A549 (cell line): ENCODE measurements around the gene USP44.

Experiments used
- BHLHE40 ChIP-seq: IDR thresholded peaks from 2 replicates; pipeline ENCODE4 v1.6.1; 2012; ENCODE audit warnings: low read depth, low read length, inconsistent platforms
- CHD2 ChIP-seq: fragments of 150-350 bp; IDR thresholded peaks from 2 replicates; pipeline ENCODE4 v1.6.1; 2014; ENCODE audit warnings: low read length; ENCODE audit not compliant: partially characterized antibody
- CHD4 ChIP-seq: fragments of 200-600 bp; sonication (generic); IDR thresholded peaks from 2 replicates; pipeline ENCODE4 v1.6.1; 2016; ENCODE audit warnings: antibody characterized with exemption, mild to moderate bottlenecking, borderline replicate concordance
- ESRRA ChIP-seq: fragments of 150-350 bp; IDR thresholded peaks from 2 replicates; pipeline ENCODE4 v1.6.1; 2014; ENCODE audit warnings: mild to moderate bottlenecking, low read length, borderline replicate concordance
- JUNB ChIP-seq: fragments of >200 bp; sonication (Bioruptor Twin); formaldehyde crosslinking; IDR thresholded peaks from 2 replicates; pipeline ENCODE4 v1.6.1; 2016
- MAFK ChIP-seq: fragments of 450-650 bp; IDR thresholded peaks from 2 replicates; pipeline ENCODE4 v1.6.1; 2014; ENCODE audit not compliant: partially characterized antibody
- NFE2L2 ChIP-seq: fragments of 150-350 bp; conservative IDR thresholded peaks from 2 replicates; pipeline ENCODE4 v1.6.1; 2014; ENCODE audit warnings: low read length
- PHF8 ChIP-seq: fragments of 200-600 bp; sonication (generic); IDR thresholded peaks from 2 replicates; pipeline ENCODE4 v1.6.1; 2016; ENCODE audit warnings: low read depth, mild to moderate bottlenecking, antibody characterized with exemption, moderate library complexity, borderline replicate concordance
- POLR2A ChIP-seq: IDR thresholded peaks from 2 replicates; pipeline ENCODE4 v1.6.1; 2012; ENCODE audit warnings: mild to moderate bottlenecking, low read length
- RFX5 ChIP-seq: fragments of 450-650 bp; IDR thresholded peaks from 2 replicates; pipeline ENCODE4 v1.7.1; 2014; ENCODE audit warnings: antibody characterized with exemption, mild to moderate bottlenecking, moderate library complexity
- SMC3 ChIP-seq: fragments of >200 bp; sonication (Bioruptor Twin); formaldehyde crosslinking; IDR thresholded peaks from 3 replicates; pipeline ENCODE4 v1.6.1; 2018; ENCODE audit warnings: inconsistent platforms
- TF ChIP-seq, protein P1 (sequence below): fragments of >200 bp; sonication (Bioruptor Twin); formaldehyde crosslinking; IDR thresholded peaks from 3 replicates; pipeline ENCODE4 v1.5.1; 2016
- TF ChIP-seq, protein P2 (sequence below): fragments of 150-350 bp; IDR thresholded peaks from 2 replicates; pipeline ENCODE4 v1.6.1; 2014; ENCODE audit warnings: low read depth, mild to moderate bottlenecking, low read length
- TF ChIP-seq, protein P3 (sequence below): fragments of 200-600 bp; sonication (generic); IDR thresholded peaks from 2 replicates; pipeline ENCODE4 v1.6.1; 2016; ENCODE audit warnings: antibody characterized with exemption, mild to moderate bottlenecking, moderate library complexity

DNA sequence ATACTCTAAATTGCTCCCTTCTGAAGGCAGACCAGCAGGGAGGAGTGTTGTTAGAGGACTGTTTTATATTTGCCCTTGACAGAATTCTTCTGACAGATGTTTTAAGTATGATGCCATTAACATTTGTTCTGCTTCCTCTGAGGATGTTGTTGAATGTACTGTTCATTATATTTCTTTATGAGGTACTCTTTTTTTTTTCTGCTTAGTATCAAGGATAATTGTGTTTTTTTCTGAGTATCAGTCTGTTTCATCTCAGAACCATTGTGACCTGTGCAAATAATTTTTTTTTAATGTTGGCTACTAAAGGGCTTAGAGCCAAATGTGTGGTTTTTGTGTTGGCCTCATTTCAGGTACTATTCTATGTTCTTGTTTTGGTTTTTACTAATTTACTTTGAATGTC lies 66.8 kb downstream of the USP44 start:
- TF ChIP-seq, protein P1, sequence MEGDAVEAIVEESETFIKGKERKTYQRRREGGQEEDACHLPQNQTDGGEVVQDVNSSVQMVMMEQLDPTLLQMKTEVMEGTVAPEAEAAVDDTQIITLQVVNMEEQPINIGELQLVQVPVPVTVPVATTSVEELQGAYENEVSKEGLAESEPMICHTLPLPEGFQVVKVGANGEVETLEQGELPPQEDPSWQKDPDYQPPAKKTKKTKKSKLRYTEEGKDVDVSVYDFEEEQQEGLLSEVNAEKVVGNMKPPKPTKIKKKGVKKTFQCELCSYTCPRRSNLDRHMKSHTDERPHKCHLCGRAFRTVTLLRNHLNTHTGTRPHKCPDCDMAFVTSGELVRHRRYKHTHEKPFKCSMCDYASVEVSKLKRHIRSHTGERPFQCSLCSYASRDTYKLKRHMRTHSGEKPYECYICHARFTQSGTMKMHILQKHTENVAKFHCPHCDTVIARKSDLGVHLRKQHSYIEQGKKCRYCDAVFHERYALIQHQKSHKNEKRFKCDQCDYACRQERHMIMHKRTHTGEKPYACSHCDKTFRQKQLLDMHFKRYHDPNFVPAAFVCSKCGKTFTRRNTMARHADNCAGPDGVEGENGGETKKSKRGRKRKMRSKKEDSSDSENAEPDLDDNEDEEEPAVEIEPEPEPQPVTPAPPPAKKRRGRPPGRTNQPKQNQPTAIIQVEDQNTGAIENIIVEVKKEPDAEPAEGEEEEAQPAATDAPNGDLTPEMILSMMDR, result no peak
- TF ChIP-seq, protein P2, sequence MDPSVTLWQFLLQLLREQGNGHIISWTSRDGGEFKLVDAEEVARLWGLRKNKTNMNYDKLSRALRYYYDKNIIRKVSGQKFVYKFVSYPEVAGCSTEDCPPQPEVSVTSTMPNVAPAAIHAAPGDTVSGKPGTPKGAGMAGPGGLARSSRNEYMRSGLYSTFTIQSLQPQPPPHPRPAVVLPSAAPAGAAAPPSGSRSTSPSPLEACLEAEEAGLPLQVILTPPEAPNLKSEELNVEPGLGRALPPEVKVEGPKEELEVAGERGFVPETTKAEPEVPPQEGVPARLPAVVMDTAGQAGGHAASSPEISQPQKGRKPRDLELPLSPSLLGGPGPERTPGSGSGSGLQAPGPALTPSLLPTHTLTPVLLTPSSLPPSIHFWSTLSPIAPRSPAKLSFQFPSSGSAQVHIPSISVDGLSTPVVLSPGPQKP, result no peak
- TF ChIP-seq CHD4, result no peak
- TF ChIP-seq BHLHE40, result no peak
- no peak for TF ChIP-seq JUNB
- no peak for TF ChIP-seq RFX5
- no peak for TF ChIP-seq MAFK
- TF ChIP-seq POLR2A, result no peak
- TF ChIP-seq ESRRA, result no peak
- no peak for TF ChIP-seq CHD2
- no peak for TF ChIP-seq SMC3
- TF ChIP-seq, protein P3, sequence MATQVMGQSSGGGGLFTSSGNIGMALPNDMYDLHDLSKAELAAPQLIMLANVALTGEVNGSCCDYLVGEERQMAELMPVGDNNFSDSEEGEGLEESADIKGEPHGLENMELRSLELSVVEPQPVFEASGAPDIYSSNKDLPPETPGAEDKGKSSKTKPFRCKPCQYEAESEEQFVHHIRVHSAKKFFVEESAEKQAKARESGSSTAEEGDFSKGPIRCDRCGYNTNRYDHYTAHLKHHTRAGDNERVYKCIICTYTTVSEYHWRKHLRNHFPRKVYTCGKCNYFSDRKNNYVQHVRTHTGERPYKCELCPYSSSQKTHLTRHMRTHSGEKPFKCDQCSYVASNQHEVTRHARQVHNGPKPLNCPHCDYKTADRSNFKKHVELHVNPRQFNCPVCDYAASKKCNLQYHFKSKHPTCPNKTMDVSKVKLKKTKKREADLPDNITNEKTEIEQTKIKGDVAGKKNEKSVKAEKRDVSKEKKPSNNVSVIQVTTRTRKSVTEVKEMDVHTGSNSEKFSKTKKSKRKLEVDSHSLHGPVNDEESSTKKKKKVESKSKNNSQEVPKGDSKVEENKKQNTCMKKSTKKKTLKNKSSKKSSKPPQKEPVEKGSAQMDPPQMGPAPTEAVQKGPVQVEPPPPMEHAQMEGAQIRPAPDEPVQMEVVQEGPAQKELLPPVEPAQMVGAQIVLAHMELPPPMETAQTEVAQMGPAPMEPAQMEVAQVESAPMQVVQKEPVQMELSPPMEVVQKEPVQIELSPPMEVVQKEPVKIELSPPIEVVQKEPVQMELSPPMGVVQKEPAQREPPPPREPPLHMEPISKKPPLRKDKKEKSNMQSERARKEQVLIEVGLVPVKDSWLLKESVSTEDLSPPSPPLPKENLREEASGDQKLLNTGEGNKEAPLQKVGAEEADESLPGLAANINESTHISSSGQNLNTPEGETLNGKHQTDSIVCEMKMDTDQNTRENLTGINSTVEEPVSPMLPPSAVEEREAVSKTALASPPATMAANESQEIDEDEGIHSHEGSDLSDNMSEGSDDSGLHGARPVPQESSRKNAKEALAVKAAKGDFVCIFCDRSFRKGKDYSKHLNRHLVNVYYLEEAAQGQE, result no peak
- no peak for TF ChIP-seq PHF8
- TF ChIP-seq NFE2L2, result no peak
